HFFc6 (cell line): ENCODE data around the gene AATF. TPM values are rescaled to one million over a fixed set of nuclear protein-coding genes. Genes with fewer than 3 reads are reported as not detected.

Experiments
- DNase-seq: peaks from one replicate; pipeline ENCODE4 v3.0.0-alpha.2; 2018
- H3K27ac Mint-ChIP-seq: 2 replicates; pipeline ENCODE4 v1.8.0; 2020; ENCODE audit warnings: mild to moderate bottlenecking, mixed read lengths
- H3K27me3 Mint-ChIP-seq: 2 replicates; pipeline ENCODE4 v1.8.0; 2021; ENCODE audit warnings: mild to moderate bottlenecking, moderate library complexity, mixed read lengths; ENCODE audit not compliant: insufficient read depth
- H3K36me3 Mint-ChIP-seq: 2 replicates; pipeline ENCODE4 v1.8.0; 2021; ENCODE audit warnings: low read depth, mixed read lengths
- H3K4me1 Mint-ChIP-seq: 2 replicates; pipeline ENCODE4 v1.8.0; 2020; ENCODE audit warnings: low read depth, mixed read lengths
- H3K4me3 Mint-ChIP-seq: 2 replicates; pipeline ENCODE4 v1.8.0; 2020; ENCODE audit warnings: mild to moderate bottlenecking, moderate library complexity, mixed read lengths
- H3K9me3 Mint-ChIP-seq: 2 replicates; pipeline ENCODE4 v1.8.0; 2020; ENCODE audit warnings: mild to moderate bottlenecking, mixed read lengths
- total RNA-seq, 6 experiments: library from RNA; stranded (reverse); fragmentation: NEBNext Ultra II Directional; extraction: Animal tissue kit (Norgen Biotek cat#: 25700); gene quantifications; 2 replicates in 1 of 6; 3 replicates in 5 of 6; pipeline ENCODE4 v1.2.3, GENCODE V29; 2021
- TF ChIP-seq, protein P1 (sequence below): fragments of 200-600 bp; sonication (generic); IDR thresholded peaks from 2 replicates; pipeline ENCODE4 v1.5.0; 2021; ENCODE audit warnings: antibody characterized with exemption, mild to moderate bottlenecking

Gene AATF
- total RNA-seq, 6 experiments from 2014 or later = 45.1 to 57.1 (median 52.7) TPM

DNA sequence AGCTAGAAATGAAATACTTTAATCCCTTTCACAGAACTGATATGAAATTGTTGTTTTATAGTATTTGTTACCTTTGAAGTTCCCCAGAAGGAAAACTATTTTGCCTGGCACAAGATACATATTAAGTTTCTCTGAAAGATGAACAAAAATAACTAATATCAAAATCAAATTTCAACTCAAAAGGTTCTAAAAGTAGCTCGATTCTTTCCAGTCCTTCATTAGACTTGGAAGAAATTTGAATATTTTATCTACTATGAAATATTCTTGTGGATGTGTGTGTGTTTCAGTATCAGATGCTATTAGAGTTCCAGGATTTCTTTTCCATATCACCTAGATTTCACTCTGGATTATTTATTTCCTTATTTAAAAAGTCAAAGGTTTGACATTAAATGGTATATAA is 3.6 kb upstream of the AATF start:
- peaks cover 18% of the 10 kb centered on the region for H3K4me1 Mint-ChIP-seq
- H3K9me3 Mint-ChIP-seq = no peaks in the 10 kb centered on the region
- peaks cover 61% of the 10 kb centered on the region for H3K27me3 Mint-ChIP-seq
- no peak for DNase-seq
- H3K4me3 Mint-ChIP-seq = no peak overlapping the region
- H3K36me3 Mint-ChIP-seq = peaks cover 6% of the 10 kb centered on the region; the same call in 1 of the 2 replicates
- H3K27ac Mint-ChIP-seq = no peak overlapping the region
- TF ChIP-seq, protein P1, sequence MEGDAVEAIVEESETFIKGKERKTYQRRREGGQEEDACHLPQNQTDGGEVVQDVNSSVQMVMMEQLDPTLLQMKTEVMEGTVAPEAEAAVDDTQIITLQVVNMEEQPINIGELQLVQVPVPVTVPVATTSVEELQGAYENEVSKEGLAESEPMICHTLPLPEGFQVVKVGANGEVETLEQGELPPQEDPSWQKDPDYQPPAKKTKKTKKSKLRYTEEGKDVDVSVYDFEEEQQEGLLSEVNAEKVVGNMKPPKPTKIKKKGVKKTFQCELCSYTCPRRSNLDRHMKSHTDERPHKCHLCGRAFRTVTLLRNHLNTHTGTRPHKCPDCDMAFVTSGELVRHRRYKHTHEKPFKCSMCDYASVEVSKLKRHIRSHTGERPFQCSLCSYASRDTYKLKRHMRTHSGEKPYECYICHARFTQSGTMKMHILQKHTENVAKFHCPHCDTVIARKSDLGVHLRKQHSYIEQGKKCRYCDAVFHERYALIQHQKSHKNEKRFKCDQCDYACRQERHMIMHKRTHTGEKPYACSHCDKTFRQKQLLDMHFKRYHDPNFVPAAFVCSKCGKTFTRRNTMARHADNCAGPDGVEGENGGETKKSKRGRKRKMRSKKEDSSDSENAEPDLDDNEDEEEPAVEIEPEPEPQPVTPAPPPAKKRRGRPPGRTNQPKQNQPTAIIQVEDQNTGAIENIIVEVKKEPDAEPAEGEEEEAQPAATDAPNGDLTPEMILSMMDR = no peak

DNA sequence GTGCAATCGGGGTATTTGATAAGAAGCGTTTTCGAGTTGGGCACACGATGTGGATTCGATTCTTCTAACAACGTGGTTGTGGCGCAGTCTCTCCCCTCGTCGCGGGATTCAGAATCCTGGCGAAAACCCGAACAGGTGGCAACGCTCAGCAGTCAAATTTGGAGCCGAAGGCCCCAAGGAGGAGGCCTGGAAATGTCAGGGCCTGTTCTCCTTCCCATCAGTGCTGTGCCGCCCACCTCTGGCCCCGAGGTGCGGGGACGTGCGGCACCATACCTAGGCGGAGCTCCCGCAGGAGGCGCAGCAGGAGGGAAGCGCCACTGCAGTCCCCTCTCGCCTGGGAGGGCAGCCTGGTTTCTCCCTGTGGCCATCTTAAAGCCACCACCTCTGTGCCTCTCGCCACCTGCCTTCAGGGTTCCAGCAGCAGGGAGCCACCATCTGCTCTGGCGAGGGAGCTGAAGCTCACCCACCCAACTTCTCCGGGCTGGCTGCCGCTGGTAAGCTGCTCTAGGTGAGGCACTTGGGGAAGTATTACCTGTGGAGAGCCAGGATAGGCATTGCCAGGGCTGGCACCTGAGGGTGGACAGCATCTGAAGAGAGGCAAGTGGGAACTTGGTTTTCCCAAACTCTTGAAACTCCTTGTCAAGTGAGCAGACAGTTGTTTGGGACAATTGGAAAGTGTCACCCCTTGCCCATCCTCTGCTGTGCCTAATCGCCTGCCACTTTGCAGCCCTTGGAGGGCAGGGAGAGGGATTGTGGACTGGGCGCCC is 2.6 kb upstream of the AATF start:
- H3K9me3 Mint-ChIP-seq = no peaks in the 10 kb centered on the region
- peaks cover 28% of the 10 kb centered on the region for H3K4me1 Mint-ChIP-seq
- H3K27ac Mint-ChIP-seq = no peak overlapping the region
- H3K36me3 Mint-ChIP-seq = peaks cover 10% of the 10 kb centered on the region; the same call in 1 of the 2 replicates
- TF ChIP-seq, protein P1 = no peak
- H3K4me3 Mint-ChIP-seq = no peak overlapping the region
- no peak for DNase-seq
- H3K27me3 Mint-ChIP-seq = peaks cover 52% of the 10 kb centered on the region

GRCh38 chr17:36946726-36947091 is 2.0 kb upstream of the AATF start:
- Mint-ChIP-seq H3K27ac (no peak overlapping the region), H3K27me3 (peaks cover 46% of the 10 kb centered on the region), H3K9me3 (no peaks in the 10 kb centered on the region), H3K36me3 (peaks cover 10% of the 10 kb centered on the region; the same call in 1 of the 2 replicates), H3K4me3 (no peak overlapping the region), H3K4me1 (peaks cover 29% of the 10 kb centered on the region)
- TF ChIP-seq, protein P1 = no peak
- DNase-seq = no peak

DNA sequence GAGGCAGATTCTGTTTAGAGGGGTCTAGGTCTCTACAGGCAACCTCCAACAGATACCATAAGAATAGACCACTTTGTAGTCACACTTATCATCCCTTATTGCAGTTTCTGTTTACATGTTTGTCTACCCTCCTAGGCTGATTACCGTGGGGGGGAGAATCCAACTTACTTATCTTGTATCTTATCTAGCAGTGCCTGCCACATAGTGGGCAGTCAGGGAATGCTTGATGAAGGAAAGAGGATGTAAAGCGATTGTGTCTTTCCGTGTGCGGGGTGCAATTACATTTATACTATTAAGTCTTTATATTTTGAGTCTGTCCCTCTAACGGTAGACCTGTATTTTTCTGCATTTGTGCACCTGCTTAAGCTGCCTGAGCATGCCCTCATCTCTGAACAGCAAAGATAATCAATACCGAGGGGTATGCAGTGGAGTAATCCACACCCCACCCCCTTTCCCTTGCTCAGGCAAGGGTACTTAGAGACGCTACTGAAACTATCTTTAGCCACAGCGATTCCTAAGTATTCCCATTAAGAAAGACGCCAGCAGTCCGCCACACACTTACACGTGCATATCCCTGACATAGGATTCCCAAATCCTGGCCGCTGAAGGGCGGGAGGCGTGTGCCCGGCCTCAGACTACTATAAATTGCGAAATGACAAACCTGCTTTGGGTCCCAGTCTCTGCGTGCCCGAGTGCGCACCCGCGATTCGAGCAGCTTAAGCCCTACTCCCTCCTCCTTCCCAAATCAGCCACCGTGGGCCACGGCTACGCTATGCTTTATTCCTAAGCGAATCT is 635 bp upstream of the AATF start:
- peak overlapping the region; percentile 93 for H3K27ac Mint-ChIP-seq
- no peaks in the 10 kb centered on the region for H3K9me3 Mint-ChIP-seq
- TF ChIP-seq, protein P1 = no peak
- DNase-seq = no peak
- H3K27me3 Mint-ChIP-seq = peaks cover 42% of the 10 kb centered on the region
- peaks cover 24% of the 10 kb centered on the region for H3K36me3 Mint-ChIP-seq
- peaks cover 34% of the 10 kb centered on the region for H3K4me1 Mint-ChIP-seq
- H3K4me3 Mint-ChIP-seq = peak overlapping the region; percentile 93

GRCh38 chr17:36949461-36949927 is 740 bp downstream of the AATF start:
- H3K36me3 Mint-ChIP-seq = peaks cover 32% of the 10 kb centered on the region
- H3K4me1 Mint-ChIP-seq = peaks cover 34% of the 10 kb centered on the region
- H3K27me3 Mint-ChIP-seq = peaks cover 31% of the 10 kb centered on the region
- peak; percentile 20 for DNase-seq
- H3K9me3 Mint-ChIP-seq = no peaks in the 10 kb centered on the region
- H3K4me3 Mint-ChIP-seq = peak overlapping the region; percentile 93
- peak overlapping the region; percentile 93 for H3K27ac Mint-ChIP-seq
- TF ChIP-seq, protein P1 = no peak
